ENCODE data around the gene SPATA12.

The SPATA12 gene

GRCh38 chr3:57085211-57085610 is 24.7 kb downstream of the SPATA12 start:
- Histone ChIP-seq H3K4me3 (ENCODE audit: low read depth, low read length) (no peak overlapping the region), H3K36me3 (ENCODE audit: control insufficient read depth, insufficient read depth, low read length) (no peaks in the 10 kb centered on the region), H2AFZ (no peak overlapping the region), H3K27ac (no peak overlapping the region), H3K9ac (no peak overlapping the region), H3K79me2 (no peaks in the 10 kb centered on the region), H3K9me3 (ENCODE audit: control insufficient read depth, low read length) (no peaks in the 10 kb centered on the region), H3K27me3 (ENCODE audit: control insufficient read depth, insufficient read depth, low read length) (no peaks in the 10 kb centered on the region), H3K4me1 (no peaks in the 10 kb centered on the region), H3K4me2 (ENCODE audit: low read length) (no peak overlapping the region)
- no peak for TF ChIP-seq CTCF (IDR thresholded peaks at IDR 0.05)

- TF ChIP-seq CTCF (IDR thresholded peaks at IDR 0.05): no peak
- no peaks in the 10 kb centered on the region for H3K9me3 ChIP-seq (ENCODE audit: control insufficient read depth, low read length)
Measured at GRCh38 chr3:57086201-57086600, 25.7 kb downstream of the SPATA12 start.

DNA sequence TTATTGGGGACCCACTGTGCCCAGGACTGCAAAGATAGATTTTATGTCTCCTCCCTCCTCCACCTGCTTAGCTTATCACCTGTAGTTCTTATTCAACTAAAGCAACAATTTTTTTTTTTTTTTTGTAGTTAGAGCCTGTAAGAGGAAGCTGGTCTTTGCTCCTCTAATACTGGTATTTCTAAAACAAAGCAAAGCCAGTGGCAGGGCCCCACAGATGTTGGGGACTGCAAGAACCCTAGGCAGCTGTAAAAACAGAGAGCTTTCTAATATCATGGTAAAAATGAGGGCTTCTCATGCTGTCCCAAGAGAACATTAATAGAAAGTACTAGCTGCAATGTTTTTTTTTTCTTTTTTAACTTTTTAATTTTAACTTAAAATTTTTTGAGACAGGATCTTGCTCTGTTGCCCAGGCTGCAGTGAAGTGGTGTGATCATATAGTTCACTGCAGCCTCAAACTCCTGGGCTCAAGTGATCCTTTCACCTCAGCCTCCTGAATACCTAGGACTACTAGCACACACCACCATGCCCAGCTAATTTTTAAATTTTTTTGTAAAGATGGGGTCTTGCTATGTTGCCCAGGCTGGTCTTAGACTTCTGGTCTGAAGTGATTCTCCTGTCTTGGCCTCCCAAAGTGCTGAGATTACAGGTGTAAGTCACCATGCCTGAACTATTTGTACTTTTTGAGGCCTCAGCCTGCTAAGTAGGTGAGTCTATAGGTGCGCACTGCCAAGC is 27.1 kb downstream of the SPATA12 start:
- H2AFZ ChIP-seq: no peak overlapping the region
- H3K27ac ChIP-seq: no peak overlapping the region
- no peaks in the 10 kb centered on the region for H3K9me3 ChIP-seq (ENCODE audit: control insufficient read depth, low read length)
- H3K36me3 ChIP-seq (ENCODE audit: control insufficient read depth, insufficient read depth, low read length): no peaks in the 10 kb centered on the region
- H3K4me1 ChIP-seq: peaks cover 4% of the 10 kb centered on the region
- no peaks in the 10 kb centered on the region for H3K79me2 ChIP-seq
- H3K4me3 ChIP-seq (ENCODE audit: low read depth, low read length): no peak overlapping the region
- TF ChIP-seq CTCF (IDR thresholded peaks at IDR 0.05): no peak
- no peak overlapping the region for H3K9ac ChIP-seq
- no peak overlapping the region for H3K4me2 ChIP-seq (ENCODE audit: low read length)
- H3K27me3 ChIP-seq (ENCODE audit: control insufficient read depth, insufficient read depth, low read length): no peaks in the 10 kb centered on the region

More at GRCh38 chr3:57086201-57086600, 25.7 kb downstream of the SPATA12 start:
- Histone ChIP-seq H3K4me1 (peaks cover 4% of the 10 kb centered on the region), H3K79me2 (no peaks in the 10 kb centered on the region), H3K36me3 (ENCODE audit: control insufficient read depth, insufficient read depth, low read length) (no peaks in the 10 kb centered on the region), H3K4me3 (ENCODE audit: low read depth, low read length) (no peak overlapping the region), H3K4me2 (ENCODE audit: low read length) (no peak overlapping the region), H3K9ac (no peak overlapping the region), H3K27me3 (ENCODE audit: control insufficient read depth, insufficient read depth, low read length) (no peaks in the 10 kb centered on the region), H3K27ac (no peak overlapping the region), H2AFZ (no peak overlapping the region)

DNA sequence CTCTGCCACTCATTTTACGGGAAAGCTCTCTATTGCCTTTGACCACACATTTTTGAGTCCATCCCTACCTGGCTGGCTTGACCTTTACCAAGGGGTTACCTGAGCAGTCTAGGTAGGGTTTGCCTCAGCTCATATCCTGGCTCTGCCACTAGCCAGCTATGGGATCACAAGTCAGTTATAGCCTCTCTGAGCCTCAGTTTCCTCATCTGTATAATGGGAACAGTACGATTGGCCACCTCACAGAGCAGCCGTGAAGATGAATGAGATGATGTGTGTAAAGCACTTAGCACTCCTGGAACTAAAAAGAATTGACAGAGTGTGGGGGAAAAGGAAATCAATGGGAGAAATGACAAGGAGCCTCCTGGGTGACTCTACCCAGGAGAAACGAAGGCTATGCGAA is 28.0 kb downstream of the SPATA12 start:
- Histone ChIP-seq H3K36me3 (ENCODE audit: control insufficient read depth, insufficient read depth, low read length) (no peaks in the 10 kb centered on the region), H3K27ac (no peak overlapping the region), H3K79me2 (no peaks in the 10 kb centered on the region), H3K4me2 (ENCODE audit: low read length) (no peak overlapping the region), H3K4me1 (peaks cover 4% of the 10 kb centered on the region), H3K9me3 (ENCODE audit: control insufficient read depth, low read length) (no peaks in the 10 kb centered on the region), H3K4me3 (ENCODE audit: low read depth, low read length) (no peak overlapping the region), H3K27me3 (ENCODE audit: control insufficient read depth, insufficient read depth, low read length) (no peaks in the 10 kb centered on the region), H3K9ac (no peak overlapping the region), H2AFZ (no peak overlapping the region)
- no peak for TF ChIP-seq CTCF (IDR thresholded peaks at IDR 0.05)

GRCh38 chr3:57089043-57089442 is 28.6 kb downstream of the SPATA12 start:
- no peaks in the 10 kb centered on the region for H3K36me3 ChIP-seq (ENCODE audit: control insufficient read depth, insufficient read depth, low read length)
- peaks cover 4% of the 10 kb centered on the region for H3K4me1 ChIP-seq
- no peak overlapping the region for H3K4me3 ChIP-seq (ENCODE audit: low read depth, low read length)
- H3K27ac ChIP-seq: no peak overlapping the region
- H3K9me3 ChIP-seq (ENCODE audit: control insufficient read depth, low read length): no peaks in the 10 kb centered on the region
- no peak overlapping the region for H3K9ac ChIP-seq
- no peaks in the 10 kb centered on the region for H3K27me3 ChIP-seq (ENCODE audit: control insufficient read depth, insufficient read depth, low read length)
- H3K79me2 ChIP-seq: no peaks in the 10 kb centered on the region
- H3K4me2 ChIP-seq (ENCODE audit: low read length): no peak overlapping the region
- H2AFZ ChIP-seq: no peak overlapping the region
- no peak for TF ChIP-seq CTCF (IDR thresholded peaks at IDR 0.05)
